ENCODE results near the gene EFCAB5. TPM values are rescaled to one million over a fixed set of nuclear protein-coding genes. Genes with fewer than 3 reads are reported as not detected.
"Not testable (repeated sequence)": the region's sequence is repeated elsewhere in the genome, so short reads cannot be mapped to it uniquely, and the experiment has no call there.

Gene EFCAB5
- 0.23 to 0.63 TPM (median 0.37 TPM) in 3 replicates for total RNA-seq
- long read RNA-seq, partial matches to known transcripts: 0 of 1 reads
- long read RNA-seq, other reads (novel, unspliced or antisense): 1 of 1 reads

- H3K4me3 Mint-ChIP-seq (ENCODE audit: unreplicated experiment): no peak within 1 kb of the TSS
- no peaks in the 10 kb centered on the region for H3K4me1 Mint-ChIP-seq (ENCODE audit: low read depth)
- no peaks in the 10 kb centered on the region for H3K9me3 Mint-ChIP-seq (ENCODE audit: low read depth)
- H3K36me3 Mint-ChIP-seq (ENCODE audit: low read depth): no peaks in the 10 kb centered on the region
- no peak for DNase-seq (ENCODE audit: low spot score)
- H3K27me3 Mint-ChIP-seq (ENCODE audit: low read depth): no peaks in the 10 kb centered on the region
- TF ChIP-seq CTCF (IDR thresholded peaks at IDR 0.05): no peak
- H3K27ac Mint-ChIP-seq (ENCODE audit: unreplicated experiment): no peak within 1 kb of the TSS
These were observed at the start of gene EFCAB5 for GRCh38 chr17:29941334-29941733. Gene EFCAB5 (plus strand): TSS chr17:29941634. CDS start chr17:29941797, 163 bp downstream.

DNA sequence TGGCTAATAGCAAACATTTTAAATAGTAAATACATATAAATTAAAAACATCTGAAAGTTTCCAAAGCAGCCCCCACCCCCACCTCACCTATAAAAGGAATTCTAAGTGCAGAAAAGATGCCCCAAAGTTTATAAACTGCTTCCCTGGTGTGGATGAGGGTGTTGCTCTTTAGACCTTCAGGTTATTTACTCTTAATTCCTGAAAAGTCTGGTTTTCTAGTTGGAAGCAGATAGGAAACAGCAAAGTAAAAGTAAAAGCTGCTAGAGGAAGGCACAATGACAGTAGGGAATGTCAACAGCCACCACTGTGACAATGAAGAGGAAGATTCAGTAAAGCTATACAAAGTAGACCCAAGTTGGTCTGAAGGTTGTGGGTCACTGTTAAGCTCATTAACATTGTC is 49.2 kb upstream of the EFCAB5 start:
- H3K9me3 Mint-ChIP-seq (ENCODE audit: low read depth): peaks cover 10% of the 10 kb centered on the region
- H3K36me3 Mint-ChIP-seq (ENCODE audit: low read depth): no peaks in the 10 kb centered on the region
- H3K4me3 Mint-ChIP-seq (ENCODE audit: unreplicated experiment): no peak overlapping the region
- peaks cover 6% of the 10 kb centered on the region for H3K4me1 Mint-ChIP-seq (ENCODE audit: low read depth)
- TF ChIP-seq CTCF (IDR thresholded peaks at IDR 0.05): no peak
- H3K27me3 Mint-ChIP-seq (ENCODE audit: low read depth): no peaks in the 10 kb centered on the region
- no peak overlapping the region for H3K27ac Mint-ChIP-seq (ENCODE audit: unreplicated experiment)
- DNase-seq (ENCODE audit: low spot score): no peak

GRCh38 chr17:29897136-29897535 is 44.3 kb upstream of the EFCAB5 start:
- H3K27ac Mint-ChIP-seq (ENCODE audit: unreplicated experiment); H3K4me3 Mint-ChIP-seq (ENCODE audit: unreplicated experiment); DNase-seq (ENCODE audit: low spot score); H3K4me1 Mint-ChIP-seq (ENCODE audit: low read depth); H3K27me3 Mint-ChIP-seq (ENCODE audit: low read depth); H3K9me3 Mint-ChIP-seq (ENCODE audit: low read depth); H3K36me3 Mint-ChIP-seq (ENCODE audit: low read depth): not testable (repeated sequence)

DNA sequence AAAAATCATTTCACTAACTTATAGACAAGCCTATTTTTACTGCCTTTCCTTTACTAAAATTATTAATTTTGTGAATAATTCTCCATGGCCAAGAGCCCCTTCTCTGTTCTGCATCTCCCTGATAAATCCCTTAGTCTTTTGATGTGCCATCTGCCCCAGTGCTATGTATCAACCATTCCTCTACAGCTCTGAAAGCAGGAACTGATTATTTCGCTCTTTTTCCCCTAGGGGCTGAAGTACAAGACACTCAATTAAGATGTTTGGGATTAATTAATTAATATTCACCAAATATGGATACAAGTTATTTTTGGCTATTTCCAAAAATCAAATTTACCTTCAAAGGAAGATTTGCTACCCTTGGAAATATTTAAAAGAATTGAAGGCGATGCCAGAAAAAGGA is 38.0 kb upstream of the EFCAB5 start:
- H3K4me3 Mint-ChIP-seq (ENCODE audit: unreplicated experiment): no peak overlapping the region

GRCh38 chr17:29905086-29905878 is 36.2 kb upstream of the EFCAB5 start:
- Mint-ChIP-seq H3K27me3 (ENCODE audit: low read depth) (no peaks in the 10 kb centered on the region), H3K4me1 (ENCODE audit: low read depth) (no peaks in the 10 kb centered on the region), H3K36me3 (ENCODE audit: low read depth) (peaks cover 1% of the 10 kb centered on the region), H3K9me3 (ENCODE audit: low read depth) (peaks cover 5% of the 10 kb centered on the region), H3K4me3 (ENCODE audit: unreplicated experiment) (no peak overlapping the region), H3K27ac (ENCODE audit: unreplicated experiment) (no peak overlapping the region)
- TF ChIP-seq CTCF (IDR thresholded peaks at IDR 0.05): no peak
- no peak for DNase-seq (ENCODE audit: low spot score)

More for the DNA sequence above, 38.0 kb upstream of the EFCAB5 start:
- DNase-seq (ENCODE audit: low spot score): no peak
- Mint-ChIP-seq H3K4me1 (ENCODE audit: low read depth) (no peaks in the 10 kb centered on the region), H3K27ac (ENCODE audit: unreplicated experiment) (no peak overlapping the region), H3K36me3 (ENCODE audit: low read depth) (peaks cover 1% of the 10 kb centered on the region), H3K27me3 (ENCODE audit: low read depth) (no peaks in the 10 kb centered on the region), H3K9me3 (ENCODE audit: low read depth) (peaks cover 5% of the 10 kb centered on the region)
- no peak for TF ChIP-seq CTCF (IDR thresholded peaks at IDR 0.05)

DNA sequence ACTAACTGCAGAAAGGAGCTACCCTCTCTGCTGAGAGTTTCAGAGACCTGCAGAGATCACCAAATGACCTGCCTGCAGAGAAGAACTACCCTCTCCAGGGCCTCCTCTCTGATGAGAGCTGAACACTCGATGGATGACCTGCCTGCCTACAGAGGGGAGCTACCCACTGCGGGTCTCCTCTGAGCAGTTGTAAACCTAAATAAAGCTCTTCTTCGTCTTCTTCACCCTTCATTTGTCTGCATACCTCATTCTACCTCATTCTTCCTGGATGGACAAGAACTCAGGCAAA is 35.6 kb upstream of the EFCAB5 start:
- Mint-ChIP-seq H3K36me3 (ENCODE audit: low read depth) (peaks cover 1% of the 10 kb centered on the region), H3K4me3 (ENCODE audit: unreplicated experiment) (no peak overlapping the region), H3K4me1 (ENCODE audit: low read depth) (no peaks in the 10 kb centered on the region), H3K27me3 (ENCODE audit: low read depth) (no peaks in the 10 kb centered on the region), H3K27ac (ENCODE audit: unreplicated experiment) (no peak overlapping the region), H3K9me3 (ENCODE audit: low read depth) (peaks cover 5% of the 10 kb centered on the region)
- DNase-seq (ENCODE audit: low spot score): no peak
- TF ChIP-seq CTCF (IDR thresholded peaks at IDR 0.05): no peak

All from chondrocyte (in vitro differentiated cells).